Forelimb muscle (tissue), 1 donor: ENCODE data around the gene EFR3B. TPM values are rescaled to one million over a fixed set of nuclear protein-coding genes. Genes with fewer than 3 reads are reported as not detected.
"Not testable (repeated sequence)": the region's sequence is repeated elsewhere in the genome, so short reads cannot be mapped to it uniquely, and the experiment has no call there.

Source experiments
- DNase-seq: peaks from one replicate; pipeline ENCODE4 v3.0.0-alpha.2; 2013; ENCODE audit warnings: low read depth
- polyA plus RNA-seq: library from polyadenylated mRNA; unstranded; fragments of 120-200 nt; gene quantifications from one replicate; pipeline ENCODE4 v1.2.1, GENCODE V29; 2013; ENCODE audit not compliant: insufficient read length

EFR3B gene
- polyA plus RNA-seq, 1 donor: 5.9 TPM

DNA sequence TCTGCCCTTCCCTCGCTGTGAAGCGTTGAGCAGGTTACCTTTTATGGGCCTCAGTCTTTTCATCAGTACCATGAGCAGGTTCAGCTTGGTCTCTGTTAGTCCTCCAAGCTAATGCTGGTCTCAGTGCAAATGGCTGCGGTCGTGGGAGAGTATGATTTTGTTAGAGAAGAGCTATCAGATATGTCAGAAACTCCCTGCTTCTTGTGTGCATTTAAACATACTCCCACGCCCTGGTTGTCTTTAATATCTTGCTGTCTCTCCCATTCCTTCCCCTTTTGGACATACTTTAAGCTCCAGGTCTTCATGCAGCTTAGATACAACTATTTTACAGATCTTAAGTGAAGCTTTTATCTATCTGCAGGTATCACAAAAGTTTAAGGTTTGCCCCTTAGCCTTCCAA, 62.9 kb downstream of the EFR3B start:
- no peak for DNase-seq

DNA sequence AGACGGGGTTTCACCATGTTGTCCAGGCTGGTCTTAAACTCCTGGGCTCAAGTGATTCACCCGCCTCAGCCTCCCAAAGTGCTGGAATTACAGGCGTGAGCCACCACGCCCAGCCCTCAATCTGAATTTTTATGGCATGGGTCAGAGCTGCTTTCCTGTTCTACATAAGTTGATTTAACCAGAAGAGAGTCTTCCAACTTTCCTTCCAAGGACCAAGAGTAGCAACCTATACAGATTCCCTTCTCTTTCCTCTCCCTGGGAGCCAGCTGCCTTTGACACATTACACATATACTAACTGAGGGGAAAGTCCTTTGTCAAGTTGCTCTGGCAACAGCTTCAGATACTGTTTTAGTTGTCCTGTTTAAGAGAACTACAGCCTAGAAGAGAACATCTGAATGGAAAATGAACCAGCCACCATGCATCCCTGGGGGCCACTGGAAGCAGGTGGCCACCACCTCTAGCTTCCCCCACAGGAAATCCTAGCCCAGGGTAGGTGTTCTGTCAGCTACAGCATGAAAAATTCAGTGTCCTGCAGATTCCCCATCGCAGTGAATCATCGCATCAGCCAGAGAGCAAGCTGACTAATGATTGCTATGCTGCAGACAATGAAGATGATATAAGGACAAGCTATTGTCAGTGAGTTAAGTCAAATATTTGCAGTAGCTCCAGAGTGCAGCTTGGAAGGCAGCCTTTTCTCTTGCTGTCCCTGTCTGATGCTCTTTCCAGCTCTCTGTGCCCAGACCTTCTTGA, 63.6 kb downstream of the EFR3B start:
- no peak for DNase-seq

DNA sequence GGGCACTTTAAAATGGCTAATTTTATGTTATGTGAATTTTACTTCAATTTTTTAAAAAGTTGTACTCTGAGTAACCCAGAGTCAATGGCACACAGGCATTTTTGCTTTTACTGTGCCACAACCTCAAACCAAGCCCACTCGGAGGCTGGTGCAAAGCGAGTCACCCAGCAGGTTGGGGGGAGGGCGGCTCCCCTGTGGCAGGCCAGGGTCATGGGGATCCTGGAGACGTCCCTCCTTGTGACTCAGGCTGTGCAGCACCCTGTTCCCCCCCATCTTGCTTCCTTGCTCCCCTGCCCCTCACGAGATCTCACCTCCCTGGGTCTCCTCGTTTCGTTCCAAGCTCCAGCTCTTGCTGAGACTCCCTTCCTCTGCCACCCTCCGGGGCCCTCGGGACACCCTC, 67.9 kb downstream of the EFR3B start:
- DNase-seq: no peak

DNA sequence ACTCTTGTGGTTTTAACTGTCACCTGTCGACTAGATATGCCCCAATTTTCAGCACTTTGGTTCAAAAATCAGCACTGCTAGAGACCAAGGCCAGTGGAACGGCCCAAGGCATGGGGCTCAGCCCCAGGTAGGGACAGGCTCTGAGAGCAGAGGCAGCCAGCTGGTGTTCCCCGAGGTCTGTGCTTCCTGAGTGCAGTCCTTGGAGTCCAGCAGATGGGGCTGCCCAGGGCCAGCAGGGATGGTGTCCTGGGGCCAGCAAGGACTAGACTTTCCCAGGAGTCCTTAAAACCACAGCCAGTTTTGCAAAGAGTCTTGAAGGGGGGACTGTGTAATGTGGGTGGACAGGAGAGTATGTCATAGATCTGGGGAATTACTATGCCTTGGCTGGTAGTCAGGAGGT, 70.2 kb downstream of the EFR3B start:
- DNase-seq: no peak

DNA sequence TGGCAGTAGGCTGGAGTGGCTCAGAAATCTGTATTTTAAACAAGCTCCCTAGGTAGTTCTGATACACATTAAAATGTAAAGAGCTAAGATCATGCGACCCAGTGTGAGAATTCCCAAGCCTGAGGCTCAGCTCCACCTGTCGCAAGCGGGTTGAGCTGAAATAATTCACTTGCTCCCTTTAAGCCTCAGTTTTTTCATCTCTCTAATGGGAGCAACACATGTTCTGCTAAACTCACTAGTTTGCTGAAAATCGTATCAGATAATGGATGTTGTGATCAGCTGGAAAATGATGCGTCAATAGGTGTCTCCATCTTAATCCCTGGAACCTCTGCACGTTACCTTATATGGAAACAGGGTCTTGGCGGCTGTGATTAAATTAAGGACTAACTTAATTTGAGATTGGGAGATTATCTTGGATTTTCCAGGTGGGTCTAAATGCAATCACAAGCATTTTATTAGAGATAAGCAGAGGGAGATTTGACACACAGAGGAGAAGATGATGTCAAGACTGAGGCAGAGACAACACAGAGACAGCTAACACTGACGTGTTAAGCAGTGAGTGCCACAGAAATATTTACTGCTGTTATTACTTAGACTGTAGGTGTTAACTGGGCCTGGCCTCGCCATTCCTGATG, 73.5 kb downstream of the EFR3B start:
- no peak for DNase-seq

DNA sequence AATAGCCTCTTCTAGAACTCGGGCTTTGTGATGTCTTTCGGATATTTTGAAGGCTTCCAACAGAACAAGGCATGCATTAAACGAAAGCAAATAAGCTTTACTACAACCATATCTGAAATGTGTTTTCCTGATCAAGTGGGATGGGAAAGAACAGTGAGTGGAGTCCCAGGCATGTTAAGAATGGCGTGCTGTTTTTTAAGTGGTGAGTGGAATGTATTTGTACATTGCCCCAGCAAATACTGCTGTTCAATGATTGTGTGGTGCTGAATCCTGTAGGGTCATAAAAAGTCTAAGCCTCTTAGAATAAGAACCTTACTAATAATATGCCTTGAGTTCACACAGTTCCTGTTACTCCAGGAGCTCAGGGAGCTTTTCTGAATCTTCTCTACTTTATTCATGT, 74.0 kb downstream of the EFR3B start:
- no peak for DNase-seq

DNA sequence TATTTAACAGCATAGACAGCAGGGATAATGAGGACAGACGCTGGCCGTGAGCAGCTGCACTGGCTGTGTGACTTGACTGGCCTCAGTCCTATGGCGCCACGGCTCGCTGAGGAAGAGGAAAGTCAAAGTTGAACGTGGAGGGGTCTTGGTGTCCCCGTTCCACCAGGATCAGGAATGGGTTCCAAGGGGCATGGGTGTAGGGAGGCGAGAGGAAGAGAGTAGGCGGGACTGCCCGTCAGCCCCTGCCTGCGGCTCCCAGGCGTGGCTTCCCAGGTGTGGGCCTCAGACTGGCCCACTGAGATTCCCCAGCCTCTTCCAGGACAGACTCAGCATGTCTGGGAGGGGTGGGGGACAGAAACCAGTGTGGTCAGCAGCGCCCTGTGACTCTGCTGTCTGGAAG, 75.1 kb downstream of the EFR3B start:
- DNase-seq: no peak

DNA sequence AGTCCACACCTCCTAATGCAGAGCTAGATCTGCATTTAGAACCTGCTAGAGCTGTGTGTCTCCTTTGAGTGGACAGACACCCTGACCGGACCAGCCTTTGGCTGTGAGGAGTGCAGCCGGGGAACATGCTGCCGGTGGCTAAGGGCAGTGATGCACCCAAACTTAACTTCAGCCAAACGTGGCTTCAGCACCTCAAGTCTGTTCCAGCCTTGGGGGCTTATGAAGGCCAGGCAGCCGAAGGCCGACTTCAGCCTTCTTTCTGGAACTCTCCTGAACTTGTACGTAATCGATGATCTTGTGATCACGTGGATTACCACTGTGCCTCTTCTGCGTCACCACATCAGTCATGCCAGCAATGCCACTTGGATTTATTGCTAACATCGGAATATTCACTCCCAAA, 77.4 kb downstream of the EFR3B start:
- no peak for DNase-seq

DNA sequence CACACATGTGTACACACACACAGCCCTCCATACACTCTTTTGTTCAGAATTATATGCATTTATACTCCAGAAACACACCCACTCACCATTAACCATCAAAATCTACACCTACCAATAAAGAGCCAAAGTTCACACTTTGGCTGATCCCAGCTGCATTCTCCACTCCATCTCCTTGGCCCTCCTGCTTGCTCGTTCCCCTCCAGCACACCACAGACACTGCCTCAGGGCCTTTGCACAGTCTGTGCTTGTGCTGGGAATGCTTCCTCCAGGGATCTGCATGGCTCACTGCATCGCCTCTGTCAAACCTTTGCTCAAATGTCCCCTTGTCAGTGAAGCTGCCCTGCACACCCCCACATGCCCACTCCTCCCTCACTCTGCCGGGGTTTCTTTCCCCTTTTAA, 80.5 kb downstream of the EFR3B start:
- no peak for DNase-seq

DNA sequence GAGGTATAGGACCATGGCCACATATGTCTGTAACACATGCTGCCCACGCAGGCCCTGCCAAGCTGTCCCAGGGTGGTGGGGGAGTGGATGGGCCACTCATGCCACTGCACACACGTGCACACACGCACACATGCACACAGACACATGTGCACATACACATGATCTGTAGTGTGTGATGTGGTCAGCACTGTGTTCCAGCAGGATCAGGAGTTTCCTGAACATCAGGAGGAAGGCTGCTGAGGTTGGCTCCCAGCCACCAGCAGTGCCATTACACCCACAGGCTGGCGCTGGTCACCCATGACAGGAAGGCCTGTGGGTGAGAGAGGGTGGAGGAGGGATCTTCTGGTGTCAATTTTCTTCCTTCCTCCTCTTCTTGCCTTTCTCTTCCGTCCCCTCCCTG, 81.8 kb downstream of the EFR3B start:
- no peak for DNase-seq

DNA sequence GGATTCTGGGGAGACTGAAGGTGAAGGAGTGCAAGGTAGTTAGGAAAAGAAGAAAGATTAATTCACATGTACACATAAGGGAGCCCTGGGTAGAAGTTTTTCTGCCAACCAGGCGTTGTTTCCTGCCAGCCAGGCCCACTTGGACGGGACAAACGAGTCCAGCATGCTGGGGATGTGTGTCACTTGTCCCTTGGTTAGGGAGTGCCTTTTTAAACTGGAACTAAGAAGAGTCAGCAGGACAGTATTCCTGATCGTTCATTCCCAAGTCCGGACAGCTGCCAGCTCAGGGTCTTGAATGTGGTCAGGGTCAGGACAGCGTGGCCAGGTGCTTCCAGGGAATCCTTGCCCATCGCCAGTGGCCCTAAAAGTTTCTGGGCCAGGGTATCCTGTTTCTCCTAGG, 83.3 kb downstream of the EFR3B start:
- DNase-seq: no peak

DNA sequence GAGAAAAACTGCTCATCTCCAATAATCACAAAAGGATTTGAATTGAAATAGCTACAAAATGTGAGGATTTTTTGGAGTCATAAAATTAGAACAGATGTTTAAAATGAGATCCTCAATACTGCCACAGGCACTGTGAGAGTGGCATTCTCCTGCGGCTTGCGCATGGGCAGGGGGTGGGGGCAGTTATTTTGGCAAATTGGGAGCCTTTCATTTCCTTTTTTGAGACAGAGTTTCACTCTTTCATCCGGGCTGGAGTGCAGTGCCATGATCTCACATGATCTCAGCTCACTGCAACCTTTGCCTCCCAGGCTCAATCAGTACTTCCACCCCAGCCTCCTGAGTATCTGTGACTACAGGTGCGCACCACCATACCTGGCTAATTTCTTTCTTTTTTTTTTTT, 84.1 kb downstream of the EFR3B start:
- no peak for DNase-seq

DNA sequence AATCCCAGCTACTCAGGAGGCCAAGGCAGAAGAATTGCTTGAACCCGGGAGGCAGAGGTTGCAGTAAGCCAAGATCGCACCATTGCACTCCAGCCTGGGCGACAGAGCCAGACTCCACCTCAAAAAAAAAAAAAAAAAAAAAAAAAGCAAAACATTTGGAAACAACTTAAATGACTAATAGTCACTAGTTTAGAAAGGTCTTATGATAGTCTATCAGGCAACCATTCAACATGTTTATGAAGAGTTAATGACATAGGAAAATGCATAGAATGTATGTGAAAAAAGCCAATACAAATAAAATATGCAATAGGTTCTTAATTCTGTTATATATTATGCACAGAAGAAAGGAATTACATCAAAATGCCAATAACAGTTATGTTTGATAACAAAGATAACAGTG, 85.2 kb downstream of the EFR3B start:
- not testable (repeated sequence) for DNase-seq

DNA sequence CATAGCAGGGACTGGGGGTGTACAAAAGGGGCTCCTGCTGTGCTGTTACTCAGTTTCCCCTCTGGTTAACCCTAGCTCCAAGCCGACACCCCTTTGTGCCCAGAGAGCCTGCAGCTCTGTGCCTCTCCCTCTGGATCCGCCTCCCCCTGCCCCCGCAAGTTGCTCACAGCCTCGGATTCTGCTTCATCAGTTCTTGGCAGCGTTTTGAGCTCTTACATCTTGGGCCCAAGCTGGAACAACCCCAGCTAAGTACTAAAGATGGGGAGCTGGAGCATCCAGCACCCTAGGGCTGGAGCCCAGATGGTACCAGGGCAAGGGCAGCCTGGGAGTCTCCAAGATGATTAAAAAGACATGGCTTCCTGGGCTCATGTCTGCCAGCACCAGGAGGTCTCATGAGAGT, 85.8 kb downstream of the EFR3B start:
- no peak for DNase-seq

DNA sequence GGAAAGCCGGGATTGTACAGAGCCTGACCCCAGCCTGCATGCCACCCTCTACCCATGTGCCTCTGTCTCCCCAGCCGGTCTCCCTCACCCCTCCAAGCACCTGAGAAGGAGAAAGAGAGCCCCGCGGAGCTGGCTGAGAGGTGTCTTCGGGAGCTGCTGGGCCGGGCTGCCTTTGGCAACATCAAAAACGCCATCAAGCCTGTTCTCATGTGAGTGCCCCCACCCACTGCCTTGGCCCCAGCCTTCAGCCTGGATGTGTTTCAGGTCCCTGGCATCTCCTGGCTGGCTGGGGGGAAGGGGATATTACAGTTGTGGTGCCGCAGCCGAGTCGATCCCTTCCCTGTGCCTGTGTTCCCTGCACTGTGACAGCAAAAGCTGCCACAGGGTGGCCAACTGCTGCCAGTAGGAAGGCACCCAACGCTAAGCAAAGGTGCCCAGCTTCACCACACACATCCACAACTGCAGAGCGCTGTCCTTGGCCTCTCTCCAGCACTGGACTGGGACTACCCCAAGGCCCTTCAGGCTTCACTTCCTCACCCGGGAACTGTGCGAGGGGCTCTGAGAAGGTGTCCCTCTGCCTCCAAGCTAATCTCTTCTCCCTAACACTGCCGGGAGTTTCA, 88.1 kb downstream of the EFR3B start:
- DNase-seq: no peak

DNA sequence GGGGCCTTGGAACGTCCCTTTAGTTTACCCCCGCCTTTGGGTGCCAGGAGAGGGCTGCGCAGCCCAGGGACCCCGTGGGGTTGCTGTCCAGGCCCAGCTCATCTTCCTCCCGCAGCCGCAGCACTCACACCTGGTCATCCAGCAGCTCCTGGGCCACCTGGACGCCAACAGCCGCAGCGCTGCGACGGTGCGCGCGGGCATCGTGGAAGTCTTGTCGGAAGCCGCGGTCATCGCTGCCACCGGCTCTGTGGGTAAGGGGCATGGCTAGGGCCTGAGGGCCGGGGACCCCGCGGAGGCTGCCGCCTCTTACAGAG, 89.3 kb downstream of the EFR3B start:
- DNase-seq: no peak

DNA sequence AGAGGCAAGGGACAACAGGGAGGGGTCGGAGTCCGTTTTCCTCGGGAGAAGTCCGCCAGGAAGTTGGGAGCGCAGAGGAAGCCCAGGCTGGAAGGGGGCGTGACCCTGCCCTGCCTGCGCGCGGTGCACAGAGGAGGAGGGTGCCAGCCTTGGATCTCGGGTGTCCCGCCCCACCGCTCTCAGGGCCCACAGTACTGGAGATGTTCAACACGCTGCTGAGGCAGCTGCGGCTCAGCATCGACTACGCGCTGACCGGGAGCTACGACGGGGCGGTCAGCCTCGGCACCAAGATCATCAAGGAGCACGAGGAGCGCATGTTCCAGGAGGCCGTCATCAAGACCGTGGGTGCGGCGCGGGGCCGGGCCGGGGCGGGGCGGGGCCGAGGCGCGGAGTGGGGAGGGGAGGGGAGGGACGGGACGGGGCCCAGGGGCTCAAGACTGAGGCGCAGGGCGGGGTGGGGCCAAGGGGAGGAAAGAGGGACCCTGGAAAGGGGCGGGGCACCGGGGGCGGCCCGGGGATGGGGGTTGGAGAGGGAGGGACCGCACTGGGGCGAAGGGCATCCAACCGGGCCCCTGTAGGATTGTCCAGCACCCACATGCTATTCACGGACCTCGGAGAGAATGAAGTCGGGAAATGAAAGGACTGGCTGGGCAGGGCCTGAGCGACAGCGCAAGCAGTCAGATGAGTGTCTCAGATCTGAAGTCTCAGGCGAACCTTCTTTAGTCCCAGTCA, 89.9 kb downstream of the EFR3B start:
- no peak for DNase-seq

DNA sequence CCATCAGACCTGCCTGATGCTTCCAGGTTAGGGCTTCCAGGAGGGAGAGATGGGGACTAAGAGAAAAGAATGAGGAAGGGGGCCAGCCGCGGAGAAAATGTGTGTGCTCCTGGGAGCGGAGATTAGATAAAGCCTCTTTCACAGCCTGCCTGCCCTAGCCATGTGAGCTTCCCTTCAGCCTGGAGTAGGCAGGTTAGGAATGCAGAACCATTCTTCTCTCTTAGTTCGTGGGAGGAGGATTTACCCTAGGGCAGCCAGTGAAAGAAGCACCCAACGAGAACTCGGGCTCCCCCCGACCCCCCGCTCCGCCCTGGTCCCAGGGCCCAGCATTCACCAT, 90.4 kb downstream of the EFR3B start:
- no peak for DNase-seq

DNA sequence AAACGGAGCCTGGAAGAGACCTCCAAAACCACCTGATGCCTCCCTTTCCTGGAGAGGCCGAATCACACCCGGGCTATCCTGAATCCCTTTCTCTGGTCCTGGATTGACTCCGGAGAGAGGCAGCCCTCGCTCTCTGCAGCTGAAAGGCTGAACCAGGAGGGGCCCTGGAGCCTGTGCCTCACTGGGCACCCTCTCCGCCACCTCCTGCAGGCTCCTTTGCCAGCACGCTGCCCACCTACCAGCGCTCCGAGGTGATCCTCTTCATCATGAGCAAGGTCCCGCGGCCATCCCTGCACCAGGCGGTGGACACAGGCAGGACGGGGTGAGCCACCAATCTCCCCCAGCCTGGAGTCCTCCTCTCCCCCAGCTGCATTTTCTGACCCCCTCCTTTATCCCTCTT, 90.8 kb downstream of the EFR3B start:
- no peak for DNase-seq

DNA sequence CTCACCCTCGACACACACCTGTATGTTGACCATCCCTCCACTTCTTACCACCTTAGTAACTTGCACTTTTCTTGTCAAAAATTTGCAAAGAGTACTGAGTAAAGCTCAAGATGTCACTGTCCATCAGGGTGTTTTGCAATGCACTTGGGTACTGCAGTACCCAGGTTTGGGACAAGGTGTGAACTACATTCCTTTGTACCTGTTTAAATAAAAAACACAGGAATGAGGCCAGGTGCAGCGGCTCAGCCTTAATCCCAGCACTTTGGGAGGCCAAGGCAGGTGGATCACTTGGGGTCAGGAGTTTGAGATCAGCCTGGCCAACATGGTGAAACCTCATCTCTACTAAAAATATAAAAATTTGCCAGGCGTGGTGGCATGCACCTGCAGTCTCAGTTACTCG, 98.7 kb downstream of the EFR3B start:
- DNase-seq: not testable (repeated sequence)

DNA sequence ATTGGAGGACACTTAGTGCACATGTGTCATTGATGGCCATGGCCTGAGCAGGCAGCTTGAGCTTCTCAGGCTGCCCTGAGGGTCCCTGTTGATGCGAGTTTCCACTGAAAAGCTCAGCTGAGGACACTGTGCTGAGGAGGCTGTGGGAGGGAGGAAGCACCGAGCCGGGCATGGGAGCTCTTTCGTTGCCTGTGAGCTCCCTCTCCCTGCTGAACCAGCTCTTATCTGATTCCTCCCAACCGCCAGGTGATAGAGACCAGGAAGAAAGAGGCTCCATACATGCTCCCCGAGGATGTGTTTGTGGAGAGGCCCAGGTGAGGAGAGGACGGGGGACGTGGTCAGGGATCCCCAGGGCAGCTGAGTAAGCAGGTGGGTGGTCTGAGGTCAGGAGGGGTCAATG, 99.2 kb downstream of the EFR3B start:
- DNase-seq: no peak

DNA sequence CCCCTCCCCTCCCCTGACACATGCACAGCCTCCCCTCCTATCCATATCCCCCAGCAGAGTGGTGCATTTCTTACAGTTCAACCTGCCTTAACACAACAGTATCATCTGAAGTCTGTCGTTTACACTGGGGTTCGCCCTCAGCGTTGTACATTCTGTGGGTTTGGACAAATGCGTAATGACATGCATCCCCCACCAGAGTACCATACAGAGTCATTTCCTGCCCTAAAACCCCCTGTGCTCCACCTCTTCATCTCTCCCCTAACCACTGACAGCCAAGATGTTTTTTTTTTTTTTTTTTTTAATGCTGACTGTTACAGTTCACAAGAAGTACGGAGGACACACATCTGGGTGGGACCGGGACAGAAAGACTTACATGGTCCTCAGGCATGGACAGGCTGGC, 103.9 kb downstream of the EFR3B start:
- DNase-seq: no peak

DNA sequence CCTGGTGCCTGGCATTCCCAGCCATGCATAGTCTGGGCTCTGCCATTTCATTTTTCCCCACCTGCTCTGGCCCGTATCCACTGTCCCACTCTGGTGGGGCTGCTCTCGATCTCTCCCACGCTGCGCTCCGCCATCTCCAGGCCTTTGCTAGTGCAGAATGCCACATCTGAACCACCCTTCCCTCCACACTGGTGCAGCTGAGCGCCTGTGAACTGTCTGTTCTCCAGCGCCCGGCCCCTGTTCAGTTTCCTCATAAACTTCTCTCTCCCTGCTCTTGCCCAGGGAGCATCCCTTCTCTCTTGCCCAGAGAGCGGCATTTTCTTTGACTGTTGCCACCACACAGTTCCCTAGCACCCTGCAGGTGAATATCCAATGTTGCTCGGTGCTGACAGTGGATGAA, 105.0 kb downstream of the EFR3B start:
- no peak for DNase-seq
